Measurements from ENCODE around the gene KIF16B.

DNA sequence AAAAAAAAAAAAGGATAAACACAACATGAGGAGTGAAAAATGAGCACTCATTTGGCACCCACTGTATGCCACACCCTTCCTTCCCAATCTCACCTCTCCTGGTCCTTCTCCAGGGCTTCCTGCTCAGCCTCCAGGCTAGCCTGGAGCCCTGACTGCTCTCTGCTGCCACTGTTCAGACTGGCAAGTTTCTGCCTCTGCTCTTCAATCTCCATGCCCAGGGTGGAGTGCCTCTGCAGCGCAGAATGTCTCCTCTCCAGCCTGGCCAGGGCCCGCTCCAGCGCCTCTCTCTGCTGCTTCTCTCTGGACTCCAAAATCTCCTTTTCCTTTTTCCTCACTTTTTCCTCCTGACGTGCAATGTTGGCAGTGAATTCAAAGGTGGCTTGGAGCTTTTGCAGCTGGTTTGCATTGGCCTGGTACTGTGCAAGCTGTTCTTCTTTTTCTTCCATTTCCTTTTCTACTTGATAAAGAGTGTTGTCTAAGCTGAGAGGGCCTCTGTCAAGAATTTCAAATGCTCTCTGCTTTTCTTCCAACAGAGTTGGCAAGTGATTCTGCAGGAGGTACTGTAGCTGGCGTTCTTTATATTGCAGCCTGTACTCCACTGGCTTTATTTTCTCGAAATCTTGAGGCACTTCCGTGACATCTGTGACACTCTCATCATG, 194.4 kb downstream of the KIF16B start:
- TF ChIP-seq CTCF (CRISPR knock-in tag; IDR thresholded peaks at IDR 0.05) (no peak), NFIC (IDR thresholded peaks at IDR 0.05; ENCODE audit: low read length) (no peak), DPF2 (CRISPR knock-in tag; IDR thresholded peaks at IDR 0.05; ENCODE audit: borderline replicate concordance, low read depth) (no peak)
